ENCODE results near the gene SUDS3.
A peak's percentile ranks its signal among the peaks of the same experiment; 100 is the strongest.
"Not testable (repeated sequence)": the region's sequence is repeated elsewhere in the genome, so short reads cannot be mapped to it uniquely, and the experiment has no call there.

Gene SUDS3

DNA sequence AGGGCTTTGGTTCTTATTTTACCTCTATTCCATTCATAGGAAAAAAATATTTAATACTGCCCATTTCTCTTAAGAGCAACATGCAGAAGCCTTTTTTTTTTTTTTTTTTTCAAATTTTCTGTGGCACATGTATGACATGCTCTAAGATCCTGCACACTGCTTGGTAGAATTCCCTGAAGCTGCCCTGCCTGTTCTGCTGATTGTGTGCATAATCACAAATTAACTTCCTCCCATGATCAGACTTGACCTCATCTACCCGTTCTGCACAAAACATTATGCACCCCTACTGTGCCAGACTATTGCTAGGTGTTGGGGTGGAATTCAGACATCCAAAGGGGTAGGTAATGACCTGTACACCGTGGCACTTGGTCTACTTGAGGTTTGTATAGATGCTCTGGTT lies 22.2 kb downstream of the SUDS3 start:
- DNase-seq = no peak

DNA sequence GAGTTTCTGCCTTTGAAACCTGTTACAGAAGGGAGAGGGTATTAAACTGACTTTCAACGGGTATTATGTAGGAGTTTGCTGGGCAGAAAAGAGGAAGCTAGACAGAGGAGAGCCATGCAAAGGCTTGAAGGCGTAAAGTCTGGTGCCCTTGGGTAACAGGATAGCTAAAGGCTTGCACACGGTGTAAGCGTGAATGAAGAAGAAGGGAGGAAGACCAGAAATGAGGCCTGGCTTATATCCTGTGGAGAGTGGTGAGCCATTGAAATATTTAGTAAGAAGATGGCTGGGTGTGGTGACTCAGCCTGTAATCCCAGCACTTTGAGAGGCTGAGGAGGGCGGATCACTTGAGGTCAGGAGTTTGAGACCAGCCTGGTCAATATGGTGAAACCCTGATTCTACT lies 22.6 kb downstream of the SUDS3 start:
- DNase-seq = no peak

DNA sequence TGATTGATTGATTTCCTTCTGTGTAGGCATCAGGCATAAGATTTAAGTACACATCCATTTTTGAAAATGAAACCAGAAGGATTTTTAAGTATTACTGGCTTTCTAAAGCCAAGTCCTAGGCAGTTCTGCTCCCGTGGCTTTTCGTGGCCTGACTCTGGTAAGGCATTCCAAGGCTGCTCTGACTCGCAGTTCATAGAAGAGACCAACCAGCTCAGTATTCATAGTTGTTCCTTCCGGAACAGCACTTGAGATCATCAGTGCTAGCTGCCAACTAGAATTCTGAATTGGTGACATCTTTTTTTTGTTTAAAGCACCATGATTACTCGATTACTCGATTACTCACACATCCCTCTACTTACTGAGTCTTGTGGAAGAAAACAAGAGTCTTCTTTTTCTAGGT lies 25.9 kb downstream of the SUDS3 start:
- DNase-seq = no peak

DNA sequence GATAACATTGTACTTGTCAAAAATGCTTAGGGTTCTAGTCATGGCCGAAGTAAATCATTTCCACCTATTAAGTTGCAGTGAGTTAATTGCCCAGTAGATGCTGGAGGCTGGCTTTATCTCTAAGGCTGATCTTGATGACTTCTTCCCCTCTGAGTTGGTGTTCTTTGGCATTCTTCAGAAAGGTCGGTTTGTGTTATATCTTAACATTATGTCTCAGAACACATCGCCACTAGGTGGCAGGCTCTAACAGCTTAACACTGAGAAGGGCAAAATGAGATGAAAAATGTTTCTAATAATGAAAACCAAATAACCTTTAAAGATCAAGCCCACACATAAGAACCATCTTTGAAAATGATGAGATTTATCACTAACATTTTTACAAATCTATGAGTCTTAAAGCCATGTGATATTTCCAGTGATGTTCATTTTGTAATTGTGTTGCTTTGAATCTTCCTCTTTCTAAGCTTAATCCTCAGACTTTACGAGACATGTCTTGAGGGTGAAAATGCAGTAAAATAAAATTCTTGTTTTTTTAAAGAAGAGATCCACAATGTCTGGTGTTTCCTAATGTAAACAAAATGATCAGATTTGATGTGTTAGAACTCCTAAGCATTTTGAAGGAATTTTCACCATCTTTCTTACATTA lies 28.6 kb downstream of the SUDS3 start:
- DNase-seq = peak; percentile 9

DNA sequence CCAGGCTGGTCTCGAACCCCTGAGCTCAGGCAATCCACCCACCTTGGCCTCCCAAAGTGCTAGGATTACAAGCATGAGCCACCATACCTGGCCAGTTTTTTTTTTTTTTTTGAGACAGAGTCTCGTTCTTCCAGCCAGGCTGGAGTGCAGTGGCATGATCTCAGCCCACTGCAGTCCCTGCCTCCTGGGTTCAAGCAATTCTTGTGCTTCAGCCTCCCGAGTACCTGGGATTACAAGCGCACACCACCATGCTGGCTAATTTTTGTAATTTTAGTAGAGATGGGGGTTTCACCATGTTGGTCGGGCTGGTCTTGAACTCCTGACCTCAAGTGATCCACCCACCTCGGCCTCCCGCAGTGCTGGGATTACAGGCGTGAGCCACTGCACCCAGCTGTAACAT lies 31.9 kb downstream of the SUDS3 start:
- not testable (repeated sequence) for DNase-seq

DNA sequence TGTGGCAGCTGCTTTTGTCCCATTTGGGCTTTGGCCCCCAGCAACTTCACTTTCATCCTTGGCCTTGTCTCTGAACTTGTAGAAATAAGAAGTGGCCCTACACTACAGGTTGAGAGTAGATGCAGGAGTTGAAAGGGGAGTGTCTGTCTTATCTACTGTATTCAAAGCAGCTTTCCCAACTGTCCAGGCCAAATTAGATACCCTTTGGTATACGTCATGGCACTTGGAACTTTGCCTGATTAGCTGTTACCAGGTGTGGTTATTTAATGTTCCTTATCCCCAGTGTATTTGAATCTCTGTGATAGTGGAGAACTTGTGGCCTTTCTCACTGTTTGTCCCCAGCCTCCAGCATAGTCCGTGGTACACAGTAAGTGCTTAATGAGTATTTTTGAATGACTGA lies 33.5 kb downstream of the SUDS3 start:
- DNase-seq = no peak

DNA sequence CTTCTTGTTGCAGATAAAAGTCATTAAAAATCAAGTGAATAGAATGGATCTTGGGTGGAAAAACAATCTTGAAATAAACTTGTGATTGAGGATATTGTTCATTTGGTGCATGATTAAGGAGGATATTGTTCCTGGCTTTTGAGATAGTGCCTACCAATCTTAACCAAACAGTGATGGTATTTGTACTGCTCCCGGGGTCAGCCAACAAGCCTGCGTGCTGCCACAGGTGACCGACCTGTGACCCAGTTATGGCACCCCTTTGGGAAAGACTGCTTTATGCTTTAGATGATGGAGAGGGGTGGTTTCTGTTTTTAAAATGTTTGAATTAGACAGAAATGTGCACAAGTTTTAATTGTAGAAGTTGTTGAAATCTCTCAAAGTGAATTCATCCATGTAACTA lies 41.6 kb downstream of the SUDS3 start:
- no peak for DNase-seq

DNA sequence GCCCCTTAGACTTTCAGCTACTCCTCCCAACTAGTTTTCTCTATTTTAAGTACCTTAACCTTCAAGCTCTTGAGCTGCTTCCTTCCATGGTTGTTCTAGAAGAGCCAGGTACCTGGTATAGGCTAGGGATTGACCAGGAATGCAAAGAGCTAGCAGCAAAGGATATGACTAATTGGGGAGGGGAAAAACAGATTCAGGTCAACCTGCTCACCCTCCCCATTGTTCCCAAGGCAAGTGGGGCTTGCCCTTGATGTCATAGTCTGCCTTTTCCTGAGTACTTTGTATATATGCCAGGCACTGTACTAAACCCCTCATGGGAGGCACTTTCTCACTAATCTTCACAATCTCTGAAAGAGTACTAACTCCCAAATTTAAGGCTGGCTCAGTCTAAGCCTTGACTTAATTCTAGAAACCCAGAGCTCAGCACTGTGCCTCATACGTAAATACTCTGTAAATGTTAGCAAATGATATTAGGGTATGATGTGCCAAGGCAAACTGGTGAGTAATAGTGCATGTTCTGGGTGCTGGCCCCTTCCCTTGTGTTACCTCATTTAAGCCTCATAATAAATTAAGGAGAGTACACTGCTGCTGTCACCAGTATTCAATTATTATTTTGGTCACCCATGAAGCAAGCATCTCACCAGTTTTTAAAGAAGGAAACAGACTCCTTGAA lies 42.2 kb downstream of the SUDS3 start:
- DNase-seq = no peak

DNA sequence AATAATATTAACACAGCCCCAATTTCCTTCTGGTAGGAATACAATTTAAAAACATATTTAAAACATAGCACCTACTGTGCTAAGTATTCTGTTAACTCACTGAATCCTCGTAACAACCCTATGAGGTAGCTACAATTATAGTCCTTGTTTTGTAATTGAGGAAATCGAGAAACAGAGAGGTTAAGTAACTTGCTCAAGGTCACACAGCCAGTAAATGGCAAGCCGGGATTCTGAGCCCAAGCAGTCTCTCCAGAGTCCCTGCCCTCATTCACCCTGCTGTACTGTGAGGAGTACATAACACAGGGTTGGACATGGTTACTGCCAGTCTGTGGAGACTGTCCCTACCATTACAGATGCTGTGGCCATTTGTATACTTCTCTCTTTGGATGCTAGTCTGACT lies 44.3 kb downstream of the SUDS3 start:
- DNase-seq = no peak

DNA sequence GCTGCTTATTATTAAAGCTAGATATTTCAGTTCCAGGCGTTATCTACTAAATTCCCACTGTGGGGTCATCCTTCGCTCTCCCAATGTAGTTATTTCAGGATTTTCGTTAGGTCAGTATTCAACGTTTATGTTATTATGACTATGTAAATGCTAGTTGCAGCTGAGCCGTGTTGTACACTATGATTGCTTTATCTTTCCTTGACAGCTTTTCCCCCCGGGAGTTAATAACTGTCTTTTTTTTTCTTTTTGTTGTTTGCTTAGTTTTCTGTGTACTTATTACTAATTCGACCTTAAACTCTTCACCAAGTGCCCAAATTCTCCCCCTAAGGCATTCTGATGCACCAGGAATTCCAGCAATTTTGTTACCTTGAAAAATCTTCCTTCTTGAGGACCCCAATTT lies 48.5 kb downstream of the SUDS3 start:
- DNase-seq = no peak

DNA sequence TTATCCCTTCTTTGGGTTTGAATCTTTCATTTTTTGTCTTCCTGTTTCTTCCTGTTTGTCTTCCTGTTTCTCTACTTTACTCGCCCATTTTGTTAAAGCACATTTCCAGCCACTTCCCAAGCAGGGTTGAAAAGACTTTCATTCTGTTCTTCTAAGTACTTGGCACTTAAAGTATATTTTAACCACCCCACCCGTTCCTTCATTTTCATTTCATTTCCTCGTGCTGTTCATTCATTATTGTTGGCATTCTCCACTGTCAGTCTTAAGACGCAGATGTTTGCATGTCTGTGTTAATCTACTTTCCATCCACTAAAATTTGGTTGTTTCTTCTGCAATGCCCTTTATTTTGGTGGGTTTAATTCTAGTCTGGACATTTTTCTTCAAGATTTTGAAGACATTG lies 49.0 kb downstream of the SUDS3 start:
- DNase-seq = no peak

DNA sequence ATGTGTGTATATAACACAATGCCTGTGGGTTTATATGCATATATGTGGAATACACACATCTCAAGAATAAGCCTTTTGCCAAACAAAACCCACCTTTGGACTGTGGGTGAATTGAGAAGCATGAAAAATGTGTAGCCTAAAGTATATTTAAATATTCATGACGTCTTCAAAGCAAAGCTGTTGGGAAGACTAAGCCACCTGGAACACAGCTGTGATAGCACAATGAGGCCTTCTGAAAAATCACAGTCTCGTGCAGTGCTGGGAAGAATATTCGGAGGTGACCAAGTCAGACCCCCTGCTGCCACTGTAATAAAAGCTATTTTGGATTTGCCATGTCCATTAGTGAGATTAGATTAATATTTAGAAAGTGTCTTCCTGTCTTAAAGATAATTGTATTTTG lies 51.5 kb downstream of the SUDS3 start:
- DNase-seq = no peak

DNA sequence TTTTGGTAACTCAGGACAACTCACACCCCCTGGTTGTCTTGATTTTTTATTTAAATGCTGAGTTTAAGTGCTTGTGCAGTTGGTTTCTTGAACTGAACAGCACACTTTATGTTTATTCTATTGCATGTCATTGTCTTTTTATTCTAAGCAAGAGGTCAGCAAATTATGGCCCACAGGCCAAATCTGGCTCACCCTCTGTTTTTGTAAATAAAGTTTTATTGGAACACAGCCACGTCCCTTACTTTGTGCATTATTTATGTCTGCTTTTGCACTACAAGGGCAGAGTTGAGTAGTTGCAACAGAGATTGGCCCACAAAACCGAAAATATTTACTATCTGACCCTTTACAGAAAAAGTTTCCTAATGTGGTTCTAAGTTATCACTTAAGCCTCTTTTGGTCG lies 52.3 kb downstream of the SUDS3 start:
- DNase-seq = no peak

DNA sequence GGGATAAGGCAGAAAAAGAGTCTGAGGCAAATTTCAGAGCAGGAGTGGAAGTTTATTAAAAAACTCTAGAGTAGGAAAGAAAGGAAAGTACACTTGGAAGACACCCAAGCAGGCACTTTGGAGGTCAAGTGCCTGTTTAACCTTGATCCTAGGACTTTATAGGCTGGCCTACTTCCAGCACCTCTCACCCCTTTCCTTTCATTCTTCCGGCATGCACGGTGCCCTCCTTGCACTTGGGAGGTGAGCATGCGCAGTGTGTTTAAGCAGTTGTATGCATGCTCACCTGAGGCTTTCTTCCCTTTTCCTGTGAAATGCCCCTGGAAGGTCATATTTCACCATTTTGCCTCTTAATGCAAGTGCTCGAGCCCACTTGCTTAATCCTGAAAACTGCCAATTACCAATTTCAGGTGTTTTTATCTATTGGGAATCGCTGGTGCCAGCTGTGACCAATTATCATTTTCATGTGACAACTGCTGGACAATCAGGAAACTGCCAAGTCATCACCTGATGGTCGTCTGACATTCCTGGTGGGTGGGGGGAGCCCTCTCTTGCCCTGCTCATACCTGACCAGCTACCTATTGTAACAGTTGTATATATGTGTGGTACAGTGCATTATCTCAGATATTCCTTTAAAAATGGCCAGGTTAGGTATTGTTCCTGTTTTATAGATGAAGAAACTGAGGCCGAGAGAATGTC lies 53.5 kb downstream of the SUDS3 start:
- DNase-seq = no peak

DNA sequence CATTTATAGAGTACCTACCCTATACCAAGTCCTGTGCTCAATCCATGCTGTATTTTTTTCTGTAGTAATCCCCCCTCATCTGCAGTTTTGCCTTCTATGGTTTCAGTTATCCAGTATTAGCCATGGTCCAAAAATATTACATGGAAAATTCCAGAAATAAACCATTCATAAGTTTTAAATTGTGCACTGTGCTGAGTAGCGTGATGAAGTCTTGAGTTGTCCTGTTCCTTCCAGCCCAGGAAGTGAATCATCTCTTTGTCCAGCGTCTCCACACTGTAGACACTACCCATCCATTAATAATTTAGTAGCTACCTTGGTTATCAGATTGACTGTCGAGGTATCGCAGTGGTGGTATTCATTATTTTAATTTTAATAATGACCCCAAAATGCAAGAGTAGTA lies 54.2 kb downstream of the SUDS3 start:
- DNase-seq = no peak

DNA sequence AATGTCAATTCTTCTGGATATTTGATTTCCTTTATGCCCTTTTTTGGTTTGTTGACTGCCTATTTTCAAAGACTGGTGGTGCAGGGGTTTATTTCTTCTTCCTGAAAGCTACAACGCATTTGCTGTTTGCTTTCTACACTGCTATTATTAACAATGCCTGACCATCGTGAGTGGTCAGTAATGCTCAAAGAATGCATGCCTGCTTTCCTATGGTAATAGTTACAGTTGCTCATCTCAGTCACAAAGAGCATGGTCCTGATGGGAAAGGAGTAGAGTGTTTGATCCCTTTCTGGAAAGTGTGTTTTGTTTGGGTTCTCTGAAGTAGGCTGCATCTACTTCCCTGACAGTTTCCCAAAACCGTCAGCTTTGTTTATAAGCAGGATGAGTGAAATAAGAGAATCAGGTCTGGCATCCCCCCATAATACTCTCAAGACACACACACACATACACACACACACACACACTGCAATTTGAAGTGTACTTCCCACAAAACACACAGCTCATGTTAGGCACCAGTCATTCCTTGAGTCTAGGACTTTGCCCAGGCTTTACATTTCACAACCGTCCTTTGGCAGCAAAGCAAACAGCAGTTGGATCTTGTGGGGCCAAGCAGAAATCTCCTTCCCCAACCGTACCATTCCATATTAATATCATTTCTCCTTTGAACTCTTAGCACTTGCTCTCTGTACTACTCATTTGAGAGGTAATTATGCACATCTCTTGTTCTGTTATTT lies 56.6 kb downstream of the SUDS3 start:
- no peak for DNase-seq

DNA sequence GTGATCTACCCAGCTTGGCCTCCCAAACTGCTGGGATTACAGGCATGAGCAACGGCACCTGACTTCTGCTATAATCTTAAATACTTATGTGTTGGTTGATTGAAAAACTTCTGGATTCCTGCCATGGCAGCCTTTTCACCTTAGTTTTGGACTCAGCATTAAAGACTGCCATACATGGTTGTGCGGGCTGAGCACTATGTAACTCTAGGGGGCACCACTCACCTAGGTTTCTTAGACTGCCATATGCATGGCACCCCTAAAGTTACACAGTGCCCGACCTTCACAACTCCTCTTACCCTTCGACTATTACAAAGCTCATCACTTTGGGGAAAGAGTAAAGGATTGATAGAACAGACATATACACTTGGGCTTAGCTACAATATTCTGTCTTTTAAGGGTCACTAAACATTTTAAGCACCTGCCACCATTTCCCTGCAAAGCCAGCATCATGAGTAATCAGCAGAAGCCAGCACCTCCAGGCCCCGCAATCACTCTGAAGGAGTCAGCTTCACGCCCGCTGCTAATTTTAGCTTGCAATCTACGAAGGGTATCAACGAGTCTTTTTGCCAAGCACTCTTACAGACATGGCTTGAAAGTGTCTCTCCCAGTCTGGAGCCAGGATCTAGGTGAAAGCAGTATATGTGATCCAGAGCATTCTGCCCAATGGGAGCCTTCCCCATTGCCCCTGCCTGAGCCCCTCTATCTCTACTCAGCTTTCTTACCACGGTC lies 59.8 kb downstream of the SUDS3 start:
- DNase-seq = no peak

DNA sequence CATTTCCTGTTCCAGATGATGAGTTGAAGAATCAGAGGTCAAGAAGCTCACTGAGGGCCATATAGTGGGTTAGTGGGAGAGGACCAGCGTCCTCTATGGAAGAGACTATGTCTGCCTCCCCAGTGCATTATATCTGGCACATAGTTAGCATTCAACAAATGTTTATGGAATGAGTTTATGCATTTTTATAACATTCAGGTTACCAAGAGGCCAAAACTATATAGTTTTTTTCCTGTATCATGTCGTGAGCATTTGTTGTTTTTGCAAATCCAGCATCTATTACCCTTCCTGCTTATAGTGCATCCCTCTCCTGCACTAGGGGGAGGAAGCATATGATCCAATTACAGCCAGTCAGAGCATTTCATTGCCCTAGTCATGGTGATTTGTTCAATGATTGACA lies 60.6 kb downstream of the SUDS3 start:
- no peak for DNase-seq

DNA sequence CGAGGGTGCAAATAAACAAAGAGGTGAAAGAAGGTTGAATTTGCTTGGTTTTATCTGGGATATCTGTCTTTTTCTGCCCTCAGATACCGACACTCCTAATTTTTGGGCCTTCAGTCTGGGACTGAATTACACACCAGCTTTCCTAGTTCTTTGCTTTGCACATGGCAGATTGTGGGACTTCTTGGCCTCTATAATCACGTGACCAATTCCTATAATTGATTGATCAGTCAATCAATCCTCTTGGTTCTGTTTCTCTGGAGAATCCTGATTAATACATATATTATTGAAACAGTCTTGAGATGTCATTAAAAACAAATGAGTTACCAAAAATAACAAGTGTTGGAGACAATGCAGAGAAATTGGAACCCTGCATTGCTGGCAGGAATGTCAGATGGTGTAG lies 62.7 kb downstream of the SUDS3 start:
- DNase-seq = no peak

DNA sequence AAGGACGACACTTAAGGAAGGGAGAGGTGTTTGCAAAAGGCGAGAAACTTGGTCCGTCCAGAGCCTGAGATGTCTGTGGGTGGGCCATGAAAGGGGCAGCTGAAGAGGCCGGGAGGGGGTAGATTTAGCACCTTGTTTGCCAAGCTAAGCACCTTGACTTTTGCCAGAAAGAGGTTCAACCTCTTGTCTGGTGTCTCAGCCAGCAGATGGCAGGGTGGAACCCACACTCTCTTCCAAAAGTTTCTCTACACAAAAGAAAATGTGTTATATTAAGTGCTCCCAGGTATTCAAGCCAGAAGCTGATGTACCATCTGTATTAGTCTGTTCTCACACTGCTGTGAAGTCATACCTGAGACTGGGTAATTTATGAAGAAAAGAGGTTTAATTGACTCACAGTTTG lies 69.9 kb downstream of the SUDS3 start:
- DNase-seq = no peak

DNA sequence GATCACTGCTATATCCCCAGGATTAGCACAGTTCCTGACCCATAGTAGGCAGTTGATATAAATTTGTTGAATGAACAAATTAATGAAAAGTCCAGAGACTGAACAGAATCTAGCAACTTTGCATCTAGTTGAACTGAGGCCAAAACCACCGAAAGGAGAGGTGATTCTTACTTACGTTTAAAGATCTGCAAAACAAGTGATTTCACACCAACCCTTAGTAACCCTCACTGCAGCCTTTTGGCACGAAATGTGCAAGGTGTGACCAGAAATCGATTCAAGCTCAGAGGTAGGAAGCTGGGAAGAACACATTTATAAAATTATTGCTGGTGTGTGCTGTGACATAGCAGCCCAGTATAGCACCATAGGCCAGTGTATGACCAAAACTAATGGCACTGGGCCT lies 70.8 kb downstream of the SUDS3 start:
- DNase-seq = no peak

DNA sequence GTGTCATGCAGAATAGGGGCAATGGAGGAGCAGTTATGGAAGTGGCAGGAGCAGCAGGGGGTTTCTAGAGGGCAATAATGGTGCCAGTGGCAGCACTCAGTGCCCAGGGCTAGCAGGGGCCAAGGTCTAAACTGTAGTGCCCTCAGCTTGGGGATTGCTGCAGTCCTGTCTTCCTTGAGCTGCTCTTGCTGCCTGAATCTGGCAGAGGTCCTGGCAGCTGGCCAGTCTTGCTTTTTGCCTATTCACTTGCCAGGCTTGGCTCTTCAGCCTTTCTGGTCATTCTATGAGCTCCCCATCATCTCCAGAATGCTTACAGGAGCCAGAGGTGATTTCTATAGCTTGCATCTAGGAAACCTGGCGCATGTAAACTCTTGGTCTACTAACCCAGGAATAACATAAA lies 72.0 kb downstream of the SUDS3 start:
- no peak for DNase-seq

DNA sequence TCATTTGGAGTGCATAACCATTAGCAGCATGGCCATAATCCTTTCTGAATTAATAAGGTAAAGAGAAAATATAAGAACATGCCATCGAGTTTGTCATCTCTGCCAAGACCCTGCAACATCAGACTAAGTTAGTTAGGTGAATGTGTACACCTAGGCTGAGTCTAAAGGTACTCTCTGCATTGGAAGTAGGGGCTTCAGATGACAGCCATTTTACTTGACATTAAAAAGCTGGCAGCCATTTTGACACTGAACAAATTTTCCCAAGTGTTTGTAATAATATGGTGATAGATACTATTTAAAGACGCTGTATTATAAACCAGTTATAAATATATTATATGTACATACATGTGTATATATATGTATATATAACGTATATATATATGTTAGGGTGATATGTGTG lies 79.0 kb downstream of the SUDS3 start:
- DNase-seq = no peak

All from NCI-H510A (cell line).